T47D (cell line): Measurements from ENCODE around the gene BCL2.
"Not testable (repeated sequence)": the region's sequence is repeated elsewhere in the genome, so short reads cannot be mapped to it uniquely, and the experiment has no call there.

Experiments
- DNase-seq, 2 experiments: peaks; one replicate each; pipeline versions ENCODE4 v3.0.0 to v3.0.0-alpha.2; 2011 to 2012; ENCODE audit warnings: low read depth in 1 of 2, low spot score in 1 of 2
- JUND ChIP-seq: IDR thresholded peaks from 2 replicates; pipeline ENCODE4 v1.6.1; 2012; ENCODE audit warnings: low read depth
- in situ Hi-C: cut with HindIII; loops from 2 replicates; pipeline ENCODE4 v1.10.0; 2016; ENCODE audit warnings: low sequenced_read_pairs, low pct_unique_long_range_greater_than_20kb

The BCL2 gene

GRCh38 chr18:63197246-63197869 is 122.2 kb downstream of the BCL2 start:
- TF ChIP-seq JUND, result no peak
- no peak for DNase-seq
- in situ Hi-C loops, result no loop called here

DNA sequence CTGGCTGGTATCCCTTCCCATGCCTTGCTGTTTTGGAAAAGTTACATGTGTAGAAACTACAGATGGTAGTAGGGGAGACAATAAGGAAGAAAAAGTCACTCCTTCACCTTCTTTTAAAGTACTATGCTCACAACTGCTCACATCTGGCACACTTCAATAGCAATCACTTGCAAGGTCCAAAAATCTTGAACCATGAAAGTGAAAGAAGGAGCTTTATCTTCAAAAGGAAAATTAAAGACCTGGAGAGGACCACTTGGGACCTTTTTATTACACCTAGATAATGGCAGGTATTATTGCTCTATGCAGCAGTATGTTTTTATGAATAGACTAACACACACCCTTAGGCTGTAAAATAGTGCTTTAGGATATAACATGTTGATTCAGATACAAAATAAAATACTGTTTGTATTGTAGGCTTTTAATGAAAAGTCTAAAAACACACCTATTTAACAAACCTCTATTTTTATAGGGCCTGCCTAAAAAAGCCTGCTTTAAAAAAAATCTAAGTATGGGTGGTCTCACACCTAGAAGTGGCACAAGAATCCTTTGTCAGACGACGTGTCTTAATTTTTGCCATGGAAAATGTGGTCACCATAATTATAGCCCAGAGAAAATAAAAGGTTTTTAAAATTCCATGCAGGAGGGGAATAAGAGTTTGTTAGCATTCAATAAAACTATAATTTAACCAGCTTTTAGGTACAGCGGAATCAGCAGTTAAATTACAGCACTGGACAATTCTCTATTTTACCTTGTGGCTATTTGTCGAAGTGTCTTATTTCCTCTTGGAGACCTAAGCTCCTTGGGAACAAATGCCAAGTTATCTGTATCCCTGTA is 124.0 kb downstream of the BCL2 start:
- in situ Hi-C loops, result no loop called here
- no peak for TF ChIP-seq JUND
- DNase-seq, result no peak

- no peak for TF ChIP-seq JUND
- DNase-seq, result no peak
- in situ Hi-C loops, result no loop called here
Observed at GRCh38 chr18:63192885-63193349, 126.7 kb downstream of the BCL2 start.

DNA sequence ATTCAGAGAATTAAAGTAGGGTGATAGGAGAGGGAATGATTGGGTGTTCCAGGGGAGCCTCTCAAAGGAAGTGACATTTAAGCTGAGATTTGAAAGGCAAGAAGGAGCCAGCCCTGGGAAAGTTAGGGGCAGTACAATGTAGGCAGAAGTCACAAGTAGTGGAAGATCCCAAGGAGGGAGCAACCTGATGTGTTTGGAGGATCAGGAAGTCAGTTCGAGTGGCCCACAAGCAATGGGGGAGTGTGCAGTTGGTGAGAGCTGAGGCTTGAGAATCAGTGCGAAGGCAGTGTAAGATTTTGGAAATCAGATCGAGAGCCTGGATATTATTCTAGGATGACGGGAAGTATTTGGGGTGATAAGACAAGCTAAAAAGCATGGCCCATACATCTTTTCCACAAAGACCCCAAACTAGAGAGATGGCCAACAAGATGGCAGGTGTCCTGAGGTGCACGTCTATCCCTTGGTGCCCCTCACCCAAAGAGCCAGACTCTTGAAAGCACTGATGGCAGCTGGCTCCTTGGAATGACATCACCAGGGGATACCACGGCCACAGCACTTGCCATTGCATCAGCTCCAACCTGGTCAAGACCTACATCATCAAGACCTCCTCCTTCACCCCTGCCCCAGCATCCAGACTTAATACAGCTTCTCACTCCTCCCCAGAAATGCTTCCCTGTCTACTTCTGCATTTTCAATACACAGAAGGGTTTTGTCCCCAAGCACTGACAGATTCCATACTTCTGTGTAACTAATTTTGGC is 127.3 kb downstream of the BCL2 start:
- no peak for DNase-seq
- in situ Hi-C loops, result no loop called here
- TF ChIP-seq JUND, result no peak

DNA sequence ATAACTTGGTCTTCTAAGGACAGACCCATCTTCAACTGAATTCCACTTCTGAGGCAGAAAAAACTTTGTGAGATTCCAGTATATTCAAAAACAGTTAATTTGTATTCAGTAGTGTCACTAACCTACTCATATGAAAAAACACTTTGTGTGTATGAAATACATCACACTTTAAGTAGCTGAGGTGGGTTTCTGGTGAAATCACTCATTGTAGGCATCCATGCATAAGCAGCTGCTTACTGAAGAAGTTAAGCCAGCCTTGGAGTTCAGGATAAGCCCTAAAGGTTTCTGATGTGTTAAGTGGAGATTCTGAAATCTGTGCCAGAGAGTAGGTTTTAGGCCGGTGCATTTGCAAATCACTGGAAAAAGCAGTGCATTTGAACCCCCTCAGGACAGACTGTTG is 128.2 kb downstream of the BCL2 start:
- DNase-seq, result no peak
- no peak for TF ChIP-seq JUND
- in situ Hi-C loops, result no loop called here

DNA sequence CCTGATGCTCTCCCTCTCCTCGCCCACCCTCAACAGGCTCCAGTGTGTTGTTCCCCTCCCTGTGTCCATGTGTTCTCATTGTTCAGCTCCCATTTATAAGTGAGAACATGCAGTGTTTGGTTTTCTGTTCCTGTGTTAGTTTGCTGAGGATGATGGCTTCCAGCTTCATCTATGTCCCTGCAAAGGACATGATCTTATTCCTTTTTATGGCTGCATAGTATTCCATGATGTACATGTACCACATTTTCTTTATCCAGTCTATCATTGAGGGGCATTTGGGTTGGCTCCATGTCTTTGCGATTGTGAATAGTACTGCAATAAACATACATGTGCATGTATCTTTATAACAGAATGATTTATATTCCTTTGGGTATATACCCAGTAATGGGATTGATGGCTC is 128.7 kb downstream of the BCL2 start:
- DNase-seq, in situ Hi-C loops: not testable (repeated sequence)

DNA sequence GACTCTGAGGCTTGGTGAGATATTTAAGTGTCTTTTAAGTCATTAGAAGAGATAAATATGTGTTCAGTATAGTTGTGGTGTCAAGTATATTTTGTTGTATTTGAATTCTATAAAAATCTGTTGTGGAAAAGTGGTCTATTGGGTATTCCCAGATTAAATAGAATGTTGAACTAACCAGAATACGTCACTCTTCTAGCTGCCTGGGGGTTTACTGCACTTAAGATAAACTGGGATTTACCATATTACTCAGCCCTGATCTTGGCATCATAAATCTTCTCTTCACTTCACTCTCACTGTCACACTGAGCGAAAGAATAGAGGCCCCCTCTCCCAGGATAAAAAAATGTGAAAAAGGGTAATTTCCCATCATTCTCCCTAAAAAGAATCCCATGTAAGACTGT is 129.8 kb downstream of the BCL2 start:
- no peak for DNase-seq
- in situ Hi-C loops, result no loop called here

GRCh38 chr18:63189041-63189440 is 130.5 kb downstream of the BCL2 start:
- no peak for TF ChIP-seq JUND

More for the DNA sequence above, 129.8 kb downstream of the BCL2 start:
- no peak for TF ChIP-seq JUND

DNA sequence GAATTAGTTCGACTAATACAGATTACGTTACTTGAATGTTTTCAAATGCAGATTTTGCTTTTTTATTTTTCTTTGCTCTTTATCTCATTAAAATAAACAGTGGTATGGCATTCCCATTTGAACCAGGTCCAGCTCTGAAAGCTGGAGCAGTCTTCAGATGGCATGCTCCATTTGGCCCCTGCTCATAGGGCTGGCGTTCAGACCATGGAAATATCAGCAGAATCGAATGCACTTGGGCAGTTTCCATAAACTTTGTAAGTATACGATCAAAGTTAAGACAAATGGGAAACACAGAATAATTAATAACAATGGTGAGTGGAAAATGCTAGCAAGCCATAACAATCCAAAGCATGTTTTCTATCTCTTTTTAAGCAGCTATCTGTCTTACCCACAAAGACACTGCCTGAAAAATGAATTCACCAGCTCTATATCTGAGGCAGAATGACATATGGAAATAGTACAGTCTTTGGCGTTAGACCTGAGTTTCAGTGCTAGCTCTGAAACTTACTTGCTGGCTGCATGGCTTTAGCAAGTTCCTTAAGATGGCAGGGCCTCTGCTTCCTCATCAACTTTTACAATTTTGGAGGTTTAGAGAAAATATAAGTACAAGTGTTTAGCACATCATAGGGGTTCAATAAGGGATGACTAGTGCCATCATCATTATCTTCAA is 131.6 kb downstream of the BCL2 start:
- DNase-seq, result no peak
- TF ChIP-seq JUND, result no peak
- in situ Hi-C loops, result no loop called here

More at GRCh38 chr18:63189041-63189440, 130.5 kb downstream of the BCL2 start:
- in situ Hi-C loops, result no loop called here
- DNase-seq, result no peak

DNA sequence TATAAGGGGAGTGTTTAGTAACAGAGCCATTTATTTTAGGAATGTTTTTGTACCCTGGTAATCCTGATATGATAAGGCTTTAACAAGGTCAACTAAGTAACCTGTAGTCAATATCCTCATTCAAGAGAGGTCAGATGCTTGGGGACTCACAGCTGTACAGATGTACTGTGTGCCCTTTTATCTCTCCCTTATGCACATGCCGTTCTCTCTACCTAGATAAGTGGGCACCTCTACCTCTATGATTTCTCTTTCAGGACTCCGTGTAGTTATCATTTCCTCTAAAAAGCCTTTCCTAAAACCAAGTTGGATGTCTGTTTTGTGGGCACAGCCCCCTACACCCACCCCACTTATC is 132.4 kb downstream of the BCL2 start:
- in situ Hi-C loops, result no loop called here
- DNase-seq, result no peak
- no peak for TF ChIP-seq JUND

- TF ChIP-seq JUND, result no peak
- in situ Hi-C loops, result no loop called here
- DNase-seq, result no peak
Observed at GRCh38 chr18:63186520-63187222, 132.9 kb downstream of the BCL2 start.

DNA sequence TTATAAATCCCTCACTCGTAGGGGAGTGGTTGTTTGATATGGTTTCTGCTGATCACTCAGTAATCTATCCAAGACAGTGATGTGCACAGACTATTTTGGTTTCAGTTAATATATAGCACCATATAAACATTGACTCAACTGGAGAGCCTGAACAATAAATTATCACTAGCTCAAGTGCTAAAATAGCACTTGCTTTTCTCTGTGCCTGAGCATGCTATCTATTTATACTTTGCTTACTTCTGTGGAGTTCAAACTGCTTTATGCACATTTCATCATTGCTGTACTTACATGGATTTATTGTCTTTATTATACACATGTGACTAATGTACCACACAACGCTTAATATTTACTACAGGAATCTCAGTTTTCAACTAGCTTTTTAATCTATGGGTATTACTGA is 133.6 kb downstream of the BCL2 start:
- in situ Hi-C loops, result no loop called here
- no peak for DNase-seq
- no peak for TF ChIP-seq JUND
